Measurements from ENCODE around the gene ABHD13.
"Not testable (repeated sequence)": the region's sequence is repeated elsewhere in the genome, so short reads cannot be mapped to it uniquely, and the experiment has no call there.

Gene ABHD13

DNA sequence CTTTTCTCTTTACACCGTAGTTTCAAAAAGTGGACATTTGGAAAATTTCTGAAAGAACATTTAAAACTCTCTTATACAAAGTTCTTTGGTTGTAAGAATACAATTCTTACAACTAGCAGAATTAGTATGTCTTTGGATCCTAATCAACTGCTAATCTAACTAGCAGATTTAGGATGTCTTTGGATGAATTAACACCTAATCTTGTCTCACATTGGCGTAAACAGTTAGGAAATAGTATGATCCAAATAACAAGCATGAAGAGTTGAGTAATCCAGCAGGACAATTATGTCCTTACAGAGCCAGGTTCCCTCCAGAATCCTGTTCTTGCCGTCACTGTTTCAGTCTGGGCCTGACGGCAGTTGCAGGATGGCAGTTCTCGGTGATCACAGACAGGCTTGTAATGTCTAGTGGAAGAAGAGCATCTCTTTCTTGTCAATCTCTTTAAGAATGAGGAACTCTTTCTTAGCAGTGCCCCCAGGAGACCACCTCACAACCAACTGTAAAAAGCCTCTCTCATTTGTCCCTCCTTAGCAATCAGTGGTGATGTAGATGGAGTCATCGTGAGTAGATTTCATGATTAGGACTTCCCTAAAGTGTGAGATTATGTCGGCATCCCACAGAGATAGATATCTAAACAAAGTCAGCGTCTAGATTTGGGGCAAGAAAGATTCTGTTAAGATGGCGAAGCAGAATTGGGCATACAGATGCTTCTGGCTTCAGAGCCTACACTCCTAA, 45.6 kb downstream of the ABHD13 start:
- H3K9me3 Mint-ChIP-seq: peaks cover 0 to 1% of the 10 kb centered on the region in 2 donors
- no peak for DNase-seq
- ATAC-seq (replicated peaks): no peak
- peaks cover 24 to 32% of the 10 kb centered on the region in 2 donors for H3K4me1 Mint-ChIP-seq
- no peak overlapping the region for H3K27ac Mint-ChIP-seq
- H3K4me3 Mint-ChIP-seq: no peak overlapping the region
- H3K27me3 Mint-ChIP-seq: no peaks in the 10 kb centered on the region
- peaks cover 4 to 16% of the 10 kb centered on the region in 2 donors for H3K36me3 Mint-ChIP-seq

DNA sequence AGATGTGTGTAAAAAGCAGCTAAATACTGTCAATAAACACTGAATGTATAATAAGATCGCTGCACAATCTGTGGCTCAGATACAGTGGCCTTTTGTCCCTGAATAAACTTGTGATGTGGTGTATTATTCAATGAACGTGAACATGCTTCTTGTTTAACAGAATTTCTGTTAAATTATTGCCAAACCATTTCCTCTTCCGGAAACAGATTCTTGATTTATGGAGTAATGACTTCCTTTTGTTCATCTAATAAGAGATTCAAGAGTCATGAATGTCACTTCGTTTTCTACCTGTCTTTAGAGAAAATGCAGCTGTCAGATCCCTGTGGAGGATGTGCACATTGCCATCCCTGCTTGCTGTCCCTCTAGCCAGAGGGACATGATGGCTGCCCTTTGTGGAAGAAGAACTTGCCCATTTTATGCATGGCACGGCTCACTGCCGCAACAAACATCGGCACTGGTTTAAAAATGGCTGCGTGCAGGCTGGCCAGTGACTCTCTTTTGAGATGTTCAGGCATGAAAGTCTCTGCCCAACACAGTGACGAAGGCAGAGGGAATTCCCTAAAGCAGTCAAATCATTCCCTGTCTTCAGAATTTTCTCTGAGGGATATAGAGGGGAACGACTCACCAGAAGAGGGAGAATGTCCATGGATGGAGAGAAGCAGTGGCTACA, 48.3 kb downstream of the ABHD13 start:
- DNase-seq: no peak
- peaks cover 39 to 51% of the 10 kb centered on the region in 2 donors for H3K4me1 Mint-ChIP-seq
- no peak for ATAC-seq (replicated peaks)
- H3K4me3 Mint-ChIP-seq: peak overlapping the region; percentile 52 to 69
- H3K27ac Mint-ChIP-seq: peak overlapping the region; percentile 72
- H3K36me3 Mint-ChIP-seq: peaks cover 4 to 15% of the 10 kb centered on the region in 2 donors
- peaks cover 0 to 1% of the 10 kb centered on the region in 2 donors for H3K9me3 Mint-ChIP-seq
- H3K27me3 Mint-ChIP-seq: no peaks in the 10 kb centered on the region

DNA sequence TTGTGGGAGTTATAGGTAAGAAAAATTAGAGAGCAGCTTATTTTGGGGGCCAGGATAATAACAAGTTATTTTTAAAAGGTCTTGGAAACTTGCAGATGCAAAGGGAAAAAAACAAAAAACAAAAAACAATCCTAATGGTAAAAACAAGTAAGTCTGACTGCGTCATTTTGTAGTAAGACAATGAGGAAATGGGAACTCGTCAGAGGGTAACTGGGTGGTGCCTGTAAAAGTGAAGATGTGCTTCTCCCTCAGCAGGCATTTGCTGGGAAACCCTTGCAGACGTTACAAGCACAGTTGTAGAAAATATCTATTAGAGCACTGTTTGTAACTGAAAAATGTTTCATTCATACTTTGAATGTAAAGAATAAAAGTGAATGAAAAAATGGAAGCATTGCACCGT, 49.2 kb downstream of the ABHD13 start:
- DNase-seq (no peak), ATAC-seq (replicated peaks) (no peak)
- peaks cover 0 to 8% of the 10 kb centered on the region in 2 donors for H3K36me3 Mint-ChIP-seq
- H3K4me3 Mint-ChIP-seq: no peak overlapping the region
- H3K27me3 Mint-ChIP-seq: no peaks in the 10 kb centered on the region
- H3K9me3 Mint-ChIP-seq: peaks cover 0 to 1% of the 10 kb centered on the region in 2 donors
- peaks cover 39 to 51% of the 10 kb centered on the region in 2 donors for H3K4me1 Mint-ChIP-seq
- H3K27ac Mint-ChIP-seq: peak overlapping the region; percentile 3

DNA sequence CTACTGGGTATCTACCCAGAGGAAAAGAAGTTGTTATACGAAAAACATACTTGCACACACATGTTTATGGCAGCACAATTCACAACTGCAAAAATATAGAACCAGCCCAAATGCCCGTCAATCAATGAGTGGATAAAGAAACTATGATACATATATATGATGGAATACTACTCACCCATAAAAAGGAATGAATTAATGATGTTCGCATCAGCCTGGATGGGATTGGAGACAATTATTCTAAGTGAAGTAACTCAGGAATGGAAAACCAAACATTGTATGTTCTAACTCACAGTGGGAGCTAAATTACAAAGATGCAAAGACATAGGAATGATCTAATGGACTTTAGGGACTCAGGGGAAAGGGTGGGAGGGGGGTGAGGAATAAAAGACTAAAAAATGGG, 49.7 kb downstream of the ABHD13 start:
- not testable (repeated sequence) for H3K27ac Mint-ChIP-seq; H3K9me3 Mint-ChIP-seq; DNase-seq; H3K36me3 Mint-ChIP-seq; ATAC-seq (replicated peaks); H3K27me3 Mint-ChIP-seq; H3K4me3 Mint-ChIP-seq
- H3K4me1 Mint-ChIP-seq: peaks cover 39 to 51% of the 10 kb centered on the region in 2 donors

DNA sequence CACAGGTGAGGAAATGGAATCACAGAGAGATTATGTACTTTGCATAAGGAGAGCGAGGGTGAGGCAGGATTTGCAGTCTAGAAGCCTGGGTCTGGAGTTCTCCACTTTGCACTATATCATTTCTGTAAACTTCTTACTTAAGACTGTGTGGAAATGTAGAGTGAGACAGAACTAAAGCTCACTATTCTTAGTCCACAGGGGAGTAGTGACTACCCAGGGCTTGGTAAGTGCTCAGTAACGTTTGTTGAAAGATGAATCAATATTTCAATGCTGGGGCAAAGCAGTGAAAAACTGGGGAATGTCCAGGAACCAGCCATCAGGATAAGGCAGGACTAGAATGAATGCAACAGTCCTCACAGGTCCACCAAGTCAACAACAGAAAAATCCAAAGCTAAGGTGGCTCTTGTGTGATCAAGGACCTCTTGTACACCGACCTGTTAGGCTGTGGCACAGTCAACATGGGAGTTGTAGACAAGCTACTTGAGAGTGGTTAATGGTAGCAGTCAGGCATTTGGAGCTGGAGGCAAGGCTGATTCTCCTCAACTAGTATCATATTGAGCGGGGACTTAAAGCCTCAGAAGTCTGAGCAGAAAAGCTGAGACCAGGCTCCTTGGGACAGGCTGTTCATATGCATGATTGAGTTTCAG, 50.4 kb downstream of the ABHD13 start:
- peaks cover 0 to 1% of the 10 kb centered on the region in 2 donors for H3K9me3 Mint-ChIP-seq
- no peaks in the 10 kb centered on the region for H3K27me3 Mint-ChIP-seq
- H3K4me3 Mint-ChIP-seq: no peak overlapping the region
- peaks cover 0 to 8% of the 10 kb centered on the region in 2 donors for H3K36me3 Mint-ChIP-seq
- ATAC-seq (replicated peaks) (peak in 1 of 2 donors; percentile 17), DNase-seq (no peak)
- peak overlapping the region; percentile 25 for H3K27ac Mint-ChIP-seq
- peaks cover 39 to 51% of the 10 kb centered on the region in 2 donors for H3K4me1 Mint-ChIP-seq

DNA sequence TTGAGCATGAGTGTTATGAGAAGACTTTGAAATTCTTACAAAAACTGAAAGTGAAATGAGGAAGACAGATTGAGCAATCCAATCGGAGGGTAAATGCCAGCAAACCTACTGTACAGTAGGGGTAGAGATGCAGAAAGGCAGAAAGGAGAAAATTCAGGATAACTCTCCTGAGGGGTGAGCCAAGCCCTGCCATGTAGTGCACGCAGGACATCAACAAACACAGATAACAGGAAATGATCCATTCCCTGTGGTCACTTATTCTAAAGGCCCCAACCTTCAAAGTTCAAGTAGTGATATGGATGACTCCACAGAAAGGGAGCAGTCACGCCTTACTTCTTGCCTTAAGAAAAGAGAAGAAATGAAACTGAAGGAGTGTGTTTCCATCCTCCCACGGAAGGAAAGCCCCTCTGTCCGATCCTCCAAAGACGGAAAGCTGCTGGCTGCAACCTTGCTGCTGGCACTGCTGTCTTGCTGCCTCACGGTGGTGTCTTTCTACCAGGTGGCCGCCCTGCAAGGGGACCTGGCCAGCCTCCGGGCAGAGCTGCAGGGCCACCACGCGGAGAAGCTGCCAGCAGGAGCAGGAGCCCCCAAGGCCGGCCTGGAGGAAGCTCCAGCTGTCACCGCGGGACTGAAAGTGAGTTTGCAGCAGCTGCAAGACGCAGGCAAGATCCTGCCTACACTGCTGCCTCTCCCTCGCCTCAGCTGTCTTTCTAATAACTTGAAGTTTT, 51.6 kb downstream of the ABHD13 start, which contains the start of gene TNFSF13B:
Gene TNFSF13B, plus strand, starts transcription at position 118 of the 728 bp plus-strand sequence. Its CDS starts 178 bp downstream, at position 296.
- peaks cover 0 to under 1% of the 10 kb centered on the region in 2 donors for H3K36me3 Mint-ChIP-seq
- DNase-seq (peak; percentile 73), ATAC-seq (replicated peaks) (peak; percentile 85 to 86)
- H3K4me3 Mint-ChIP-seq: peak within 1 kb of the TSS; percentile 80 to 84
- peaks cover 0 to 1% of the 10 kb centered on the region in 2 donors for H3K9me3 Mint-ChIP-seq
- H3K27ac Mint-ChIP-seq: peak within 1 kb of the TSS; percentile 85
- no peaks in the 10 kb centered on the region for H3K27me3 Mint-ChIP-seq
- peaks cover 36 to 48% of the 10 kb centered on the region in 2 donors for H3K4me1 Mint-ChIP-seq

DNA sequence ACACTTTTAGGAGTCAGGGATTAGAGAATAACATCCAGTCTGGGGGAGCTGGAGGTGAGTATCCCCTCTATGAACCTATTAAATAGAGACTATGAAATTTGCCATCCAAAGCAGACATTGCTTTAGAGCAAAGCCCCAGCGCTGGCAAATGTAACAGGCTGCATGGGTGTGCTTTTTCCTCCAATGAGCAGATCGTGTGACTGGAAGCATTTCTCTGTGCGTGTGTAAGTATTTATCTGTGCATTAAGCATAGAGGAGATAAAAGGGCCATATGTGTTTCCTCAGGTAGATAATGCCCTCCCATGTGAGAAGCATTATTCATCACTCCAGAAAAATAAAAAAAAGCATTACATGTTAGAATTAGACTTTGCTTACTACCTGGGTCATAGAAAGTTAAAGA, 52.2 kb downstream of the ABHD13 start:
- Mint-ChIP-seq H3K4me3 (peak overlapping the region; percentile 80 to 84), H3K4me1 (peaks cover 34 to 45% of the 10 kb centered on the region in 2 donors), H3K27ac (peak overlapping the region; percentile 85), H3K9me3 (peaks cover 0 to 1% of the 10 kb centered on the region in 2 donors), H3K36me3 (no peaks in the 10 kb centered on the region), H3K27me3 (no peaks in the 10 kb centered on the region)
- ATAC-seq (replicated peaks) (peak in 1 of 2 donors; percentile 3), DNase-seq (no peak)

DNA sequence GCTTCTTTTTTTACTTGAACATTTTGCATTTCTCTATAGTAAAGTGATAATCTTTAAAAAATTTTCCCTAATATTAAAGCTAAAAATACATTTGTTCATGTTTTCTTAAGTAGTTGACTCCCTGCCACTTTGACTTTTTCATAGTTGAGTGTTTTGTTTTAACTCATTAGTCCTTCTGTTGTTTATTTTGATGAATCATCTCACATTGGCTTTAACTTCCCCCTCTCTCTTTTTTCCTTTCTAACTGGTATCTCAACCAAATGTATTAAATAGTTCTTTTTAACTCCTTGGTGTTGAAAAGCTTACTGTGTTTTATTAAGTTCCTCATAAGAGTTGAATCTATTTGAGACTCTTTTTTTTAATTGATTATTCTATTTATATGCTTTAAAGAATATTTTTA, 54.1 kb downstream of the ABHD13 start:
- Mint-ChIP-seq H3K4me1 (peaks cover 23 to 32% of the 10 kb centered on the region in 2 donors), H3K9me3 (peaks cover 0 to 1% of the 10 kb centered on the region in 2 donors), H3K4me3 (no peak overlapping the region), H3K36me3 (peaks cover 0 to 4% of the 10 kb centered on the region in 2 donors), H3K27ac (peak overlapping the region; percentile 15), H3K27me3 (no peaks in the 10 kb centered on the region)
- no peak for DNase-seq
- no peak for ATAC-seq (replicated peaks)

- ATAC-seq (replicated peaks) (no peak), DNase-seq (no peak)
- H3K4me1 Mint-ChIP-seq: peaks cover 17 to 21% of the 10 kb centered on the region in 2 donors
- H3K9me3 Mint-ChIP-seq: no peaks in the 10 kb centered on the region
- H3K27me3 Mint-ChIP-seq: peaks cover 0 to 6% of the 10 kb centered on the region in 2 donors
- H3K4me3 Mint-ChIP-seq: no peak overlapping the region
- H3K27ac Mint-ChIP-seq: no peak overlapping the region
- peaks cover 0 to 4% of the 10 kb centered on the region in 2 donors for H3K36me3 Mint-ChIP-seq
These were observed 55.4 kb downstream of the ABHD13 start for GRCh38 chr13:108273429-108274118.

DNA sequence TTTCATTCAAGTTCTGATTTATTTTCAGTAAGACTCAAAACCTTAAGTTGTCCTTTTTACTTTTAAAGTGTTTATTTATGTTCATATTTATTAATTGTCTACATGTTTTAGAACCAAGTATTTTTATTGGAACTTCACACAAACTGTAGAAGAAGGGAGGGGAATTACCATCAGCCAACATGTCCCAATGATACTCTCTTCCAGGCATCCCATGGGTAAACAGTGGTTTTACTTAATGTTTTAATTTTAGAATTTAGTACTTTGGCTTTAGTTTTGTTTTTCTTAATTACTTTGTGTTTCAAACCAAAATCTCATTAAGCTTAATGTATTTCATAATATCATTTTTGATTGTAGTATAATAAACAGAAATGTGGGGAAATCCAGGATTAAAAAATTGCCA, 56.5 kb downstream of the ABHD13 start:
- Mint-ChIP-seq H3K27me3 (peaks cover 0 to 6% of the 10 kb centered on the region in 2 donors), H3K36me3 (peaks cover 1 to 8% of the 10 kb centered on the region in 2 donors), H3K4me3 (no peak overlapping the region), H3K27ac (no peak overlapping the region), H3K9me3 (no peaks in the 10 kb centered on the region), H3K4me1 (peaks cover 10 to 13% of the 10 kb centered on the region in 2 donors)
- no peak for DNase-seq
- ATAC-seq (replicated peaks): no peak

GRCh38 chr13:108276060-108276459, 57.9 kb downstream of the ABHD13 start:
- Mint-ChIP-seq H3K27ac (no peak overlapping the region), H3K36me3 (peaks cover 1 to 12% of the 10 kb centered on the region in 2 donors), H3K4me1 (no peaks in the 10 kb centered on the region), H3K9me3 (no peaks in the 10 kb centered on the region), H3K27me3 (peaks cover 0 to 6% of the 10 kb centered on the region in 2 donors), H3K4me3 (no peak overlapping the region)
- ATAC-seq (replicated peaks): no peak
- no peak for DNase-seq

DNA sequence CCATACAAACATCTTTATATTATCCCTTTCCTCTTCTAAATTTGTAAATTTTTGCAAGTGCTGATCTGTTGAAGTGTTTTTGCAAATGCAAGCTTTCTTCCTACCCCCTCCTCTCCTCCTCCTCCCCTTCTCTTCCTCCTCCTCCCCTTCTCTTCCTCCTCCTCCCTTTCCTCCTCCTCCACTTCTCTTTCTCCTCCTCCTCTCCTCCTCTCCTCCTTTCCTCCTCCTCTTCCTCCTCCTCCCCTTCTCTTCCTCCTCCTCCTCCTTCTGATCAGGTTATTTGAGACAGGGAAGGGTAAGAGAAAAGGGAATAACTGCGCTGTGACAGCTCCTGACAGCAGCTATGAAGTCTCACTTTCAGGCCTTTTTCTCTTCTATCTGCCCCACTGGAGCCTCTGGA, 60.3 kb downstream of the ABHD13 start:
- Mint-ChIP-seq H3K27me3 (peaks cover 0 to 6% of the 10 kb centered on the region in 2 donors), H3K36me3 (peaks cover 1 to 12% of the 10 kb centered on the region in 2 donors), H3K4me3 (no peak overlapping the region), H3K9me3 (no peaks in the 10 kb centered on the region), H3K27ac (no peak overlapping the region), H3K4me1 (no peaks in the 10 kb centered on the region)
- no peak for ATAC-seq (replicated peaks)
- no peak for DNase-seq

DNA sequence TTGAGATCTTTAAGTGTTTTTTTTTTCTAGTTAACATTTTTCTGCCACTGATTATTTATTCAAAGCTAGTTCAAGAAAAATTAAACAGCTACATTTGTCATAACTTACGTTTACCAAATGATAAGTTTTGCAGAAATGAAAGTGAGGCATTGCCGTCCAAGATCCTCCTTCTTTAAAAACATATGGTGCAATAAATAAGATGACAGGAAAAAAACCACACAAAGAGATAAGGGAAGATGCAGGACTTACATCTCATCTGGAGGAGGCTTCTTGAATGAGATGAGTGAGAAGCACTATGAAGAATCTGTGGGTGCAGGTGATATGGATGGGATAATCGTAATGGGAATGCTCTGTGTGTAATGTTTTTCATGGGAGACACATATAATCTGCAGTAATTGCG, 63.7 kb downstream of the ABHD13 start:
- H3K27me3 Mint-ChIP-seq: peaks cover 0 to 6% of the 10 kb centered on the region in 2 donors
- no peak for ATAC-seq (replicated peaks)
- no peak overlapping the region for H3K4me3 Mint-ChIP-seq
- no peaks in the 10 kb centered on the region for H3K4me1 Mint-ChIP-seq
- DNase-seq: no peak
- H3K9me3 Mint-ChIP-seq: no peaks in the 10 kb centered on the region
- H3K36me3 Mint-ChIP-seq: peaks cover 1 to 8% of the 10 kb centered on the region in 2 donors
- no peak overlapping the region for H3K27ac Mint-ChIP-seq

All from stimulated activated naive B cell treated with anti-CD40 and anti-IgM and Interleukin-4, amounts not matched to agents 10 μg/mL and 1 μg/mL and 100 μg/mL, for 72 hours (primary cell).